ENCODE measurements around the gene HACL1. TPM values are rescaled to one million over a fixed set of nuclear protein-coding genes. Genes with fewer than 3 reads are reported as not detected.

The HACL1 gene
- total and polyA plus RNA-seq, 8 donors, result 6.5 to 18.8 (median 12.1) TPM

GRCh38 chr3:15646851-15647511 is 45.6 kb upstream of the HACL1 start:
- FAIRE-seq (no peak), ATAC-seq (peak; percentile 57 to 80 (median 63)), DNase-seq (peak in 4 of 6 donors; percentile 39 to 64 (median 42))
- Histone ChIP-seq H3K4me1 (peaks cover 0 to 24% (median 7%) of the 10 kb centered on the region in 3 donors), H3K27ac (peak overlapping the region; percentile 64 to 88 (median 76)), H3K36me3 (no peaks in the 10 kb centered on the region), H3K9me3 (no peaks in the 10 kb centered on the region), H3K4me3 (no peak overlapping the region), H3K27me3 (no peaks in the 10 kb centered on the region)
- WGBS, 2 donors, result 58 to 64% methylated on average over 13 of the region's 13 CpGs
- TF ChIP-seq CTCF (IDR thresholded peaks at IDR 0.05), result no peak
- intact Hi-C loops (cut with DNase I), result no loop called here

GRCh38 chr3:15645740-15646501 is 44.6 kb upstream of the HACL1 start:
- intact Hi-C loops (cut with DNase I), result no loop called here
- no peaks in the 10 kb centered on the region for H3K27me3 ChIP-seq
- ATAC-seq (no peak), FAIRE-seq (no peak), DNase-seq (no peak)
- no peak overlapping the region for H3K4me3 ChIP-seq
- H3K9me3 ChIP-seq, result no peaks in the 10 kb centered on the region
- no peak for TF ChIP-seq CTCF (IDR thresholded peaks at IDR 0.05)
- 88% methylated on average over 18 of the region's 18 CpGs for WGBS, 2 donors
- H3K36me3 ChIP-seq, result no peaks in the 10 kb centered on the region
- H3K27ac ChIP-seq, result peak overlapping the region in 2 of 4 donors; percentile 87 to 88
- H3K4me1 ChIP-seq, result peaks cover 0 to 24% (median 7%) of the 10 kb centered on the region in 3 donors

- WGBS, 2 donors, result 97% methylated on average over 6 of the region's 6 CpGs
- Histone ChIP-seq H3K36me3 (no peaks in the 10 kb centered on the region), H3K4me1 (peaks cover 0 to 24% (median 7%) of the 10 kb centered on the region in 3 donors), H3K4me3 (no peak overlapping the region), H3K27ac (no peak overlapping the region), H3K9me3 (no peaks in the 10 kb centered on the region), H3K27me3 (no peaks in the 10 kb centered on the region)
- TF ChIP-seq CTCF (IDR thresholded peaks at IDR 0.05), result no peak
- FAIRE-seq (no peak), ATAC-seq (no peak), DNase-seq (no peak)
- intact Hi-C loops (cut with DNase I), result no loop called here
Observed at GRCh38 chr3:15645246-15645645, 43.9 kb upstream of the HACL1 start.

- H3K27me3 ChIP-seq, result no peaks in the 10 kb centered on the region
- H3K27ac ChIP-seq, result no peak overlapping the region
- no peak for DNase-seq
- no peak for FAIRE-seq
- H3K9me3 ChIP-seq, result no peaks in the 10 kb centered on the region
- no peak overlapping the region for H3K4me3 ChIP-seq
- intact Hi-C loops (cut with DNase I), result no loop called here
- no peak for TF ChIP-seq CTCF (IDR thresholded peaks at IDR 0.05)
- peaks cover 0 to 11% (median 6%) of the 10 kb centered on the region in 3 donors for H3K4me1 ChIP-seq
- 99 to 100% methylated on average over 1 of the region's 1 CpG for WGBS, 2 donors
- no peaks in the 10 kb centered on the region for H3K36me3 ChIP-seq
- ATAC-seq, result no peak
Observed at GRCh38 chr3:15638891-15639262, 37.5 kb upstream of the HACL1 start.
